Measurements from ENCODE around the gene AOX1.
A peak's percentile ranks its signal among the peaks of the same experiment; 100 is the strongest.

The AOX1 gene

GRCh38 chr2:200664770-200665494, 79.1 kb downstream of the AOX1 start:
- Histone ChIP-seq H3K79me2 (ENCODE audit: control insufficient read depth, insufficient read depth, low read length) (no peaks in the 10 kb centered on the region), H3K79me1 (ENCODE audit: low read length) (no peaks in the 10 kb centered on the region), H3K27me3 (ENCODE audit: insufficient read depth, low read length, poor library complexity) (no peaks in the 10 kb centered on the region), H2BK5ac (ENCODE audit: low read length) (no peak overlapping the region), H4K5ac (ENCODE audit: low read length) (no peak overlapping the region), H3K4me2 (ENCODE audit: low read length) (no peak overlapping the region), H3K23ac (ENCODE audit: low read length) (no peak overlapping the region), H3K4me1 (ENCODE audit: control insufficient read depth, low read depth, low read length) (no peaks in the 10 kb centered on the region), H4K8ac (ENCODE audit: low read depth, low read length) (no peak overlapping the region), H3K9ac (ENCODE audit: low read length) (no peak overlapping the region), H3K27ac (ENCODE audit: low read depth, low read length) (no peak overlapping the region), H2BK120ac (ENCODE audit: low read depth, low read length) (no peak overlapping the region), H3K4me3 (ENCODE audit: low read length) (no peak overlapping the region), H3K18ac (ENCODE audit: low read length) (no peak overlapping the region), H3K4ac (ENCODE audit: low read depth, low read length) (no peak overlapping the region), H3K36me3 (ENCODE audit: control insufficient read depth, insufficient read depth, low read length) (no peaks in the 10 kb centered on the region), H3K56ac (ENCODE audit: low read length) (no peak overlapping the region), H2BK15ac (replicated peaks; ENCODE audit: low read depth) (no peak overlapping the region), H2AK5ac (ENCODE audit: low read length) (no peak overlapping the region)
- no CpG with 5 or more reads among the region's 6 CpGs for WGBS (ENCODE audit: extremely low coverage, insufficient coverage, low lambda C conversion rate)
- DNase-seq, result no peak

GRCh38 chr2:200665626-200666453, 80.0 kb downstream of the AOX1 start:
- no CpG with 5 or more reads among the region's 2 CpGs for WGBS (ENCODE audit: extremely low coverage, insufficient coverage, low lambda C conversion rate)
- H3K27ac ChIP-seq (ENCODE audit: low read depth, low read length), result no peak overlapping the region

DNA sequence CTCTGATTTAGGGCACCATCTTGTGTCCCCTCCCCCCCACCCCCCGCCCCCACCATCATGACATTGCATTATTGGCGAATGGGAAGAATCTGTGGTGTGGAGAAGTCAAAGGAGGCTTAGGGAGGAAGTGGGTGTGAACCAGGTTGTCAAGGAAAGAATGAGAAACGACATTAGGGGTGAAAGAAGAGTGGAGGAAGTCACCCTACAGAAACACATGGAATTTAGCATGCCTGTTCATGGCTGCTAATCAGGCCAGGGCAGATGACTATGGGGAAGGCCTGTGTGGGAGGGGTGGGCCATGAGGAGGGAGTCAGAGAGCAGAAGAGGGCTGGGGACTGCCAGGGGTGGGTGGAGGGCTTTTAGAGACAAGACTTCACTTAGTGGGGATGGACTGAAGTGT, 81.6 kb downstream of the AOX1 start:
- no peak overlapping the region for H3K4me3 ChIP-seq (ENCODE audit: low read length)
- H3K27me3 ChIP-seq (ENCODE audit: insufficient read depth, low read length, poor library complexity), result no peaks in the 10 kb centered on the region
- no peak overlapping the region for H2BK120ac ChIP-seq (ENCODE audit: low read depth, low read length)
- no peaks in the 10 kb centered on the region for H3K4me1 ChIP-seq (ENCODE audit: control insufficient read depth, low read depth, low read length)
- no peak overlapping the region for H3K9ac ChIP-seq (ENCODE audit: low read length)
- H4K5ac ChIP-seq (ENCODE audit: low read length), result no peak overlapping the region
- no peak overlapping the region for H2BK15ac ChIP-seq (replicated peaks; ENCODE audit: low read depth)
- no peak overlapping the region for H3K4ac ChIP-seq (ENCODE audit: low read depth, low read length)
- H3K79me1 ChIP-seq (ENCODE audit: low read length), result no peaks in the 10 kb centered on the region
- no peak overlapping the region for H2AK5ac ChIP-seq (ENCODE audit: low read length)
- no peaks in the 10 kb centered on the region for H3K36me3 ChIP-seq (ENCODE audit: control insufficient read depth, insufficient read depth, low read length)
- no peak overlapping the region for H2BK5ac ChIP-seq (ENCODE audit: low read length)
- no CpG with 5 or more reads among the region's 3 CpGs for WGBS (ENCODE audit: extremely low coverage, insufficient coverage, low lambda C conversion rate)
- H3K56ac ChIP-seq (ENCODE audit: low read length), result no peak overlapping the region
- no peak overlapping the region for H3K27ac ChIP-seq (ENCODE audit: low read depth, low read length)
- no peak overlapping the region for H3K4me2 ChIP-seq (ENCODE audit: low read length)
- H3K18ac ChIP-seq (ENCODE audit: low read length), result no peak overlapping the region
- H4K8ac ChIP-seq (ENCODE audit: low read depth, low read length), result no peak overlapping the region
- DNase-seq, result peak; percentile 18
- H3K23ac ChIP-seq (ENCODE audit: low read length), result no peak overlapping the region
- no peaks in the 10 kb centered on the region for H3K79me2 ChIP-seq (ENCODE audit: control insufficient read depth, insufficient read depth, low read length)

More at GRCh38 chr2:200665626-200666453, 80.0 kb downstream of the AOX1 start:
- Histone ChIP-seq H2BK5ac (ENCODE audit: low read length) (no peak overlapping the region), H4K5ac (ENCODE audit: low read length) (no peak overlapping the region), H3K4me2 (ENCODE audit: low read length) (no peak overlapping the region), H3K4ac (ENCODE audit: low read depth, low read length) (no peak overlapping the region), H2BK15ac (replicated peaks; ENCODE audit: low read depth) (no peak overlapping the region), H3K36me3 (ENCODE audit: control insufficient read depth, insufficient read depth, low read length) (no peaks in the 10 kb centered on the region), H3K79me1 (ENCODE audit: low read length) (no peaks in the 10 kb centered on the region), H4K8ac (ENCODE audit: low read depth, low read length) (no peak overlapping the region), H3K27me3 (ENCODE audit: insufficient read depth, low read length, poor library complexity) (no peaks in the 10 kb centered on the region), H3K4me3 (ENCODE audit: low read length) (no peak overlapping the region), H3K4me1 (ENCODE audit: control insufficient read depth, low read depth, low read length) (no peaks in the 10 kb centered on the region), H2AK5ac (ENCODE audit: low read length) (no peak overlapping the region), H2BK120ac (ENCODE audit: low read depth, low read length) (no peak overlapping the region), H3K18ac (ENCODE audit: low read length) (no peak overlapping the region), H3K79me2 (ENCODE audit: control insufficient read depth, insufficient read depth, low read length) (no peaks in the 10 kb centered on the region), H3K56ac (ENCODE audit: low read length) (no peak overlapping the region), H3K9ac (ENCODE audit: low read length) (no peak overlapping the region), H3K23ac (ENCODE audit: low read length) (no peak overlapping the region)
- DNase-seq, result no peak

GRCh38 chr2:200668478-200668877, 82.7 kb downstream of the AOX1 start:
- no peak overlapping the region for H3K4ac ChIP-seq (ENCODE audit: low read depth, low read length)
- H3K36me3 ChIP-seq (ENCODE audit: control insufficient read depth, insufficient read depth, low read length), result no peaks in the 10 kb centered on the region
- no peaks in the 10 kb centered on the region for H3K79me1 ChIP-seq (ENCODE audit: low read length)
- no peaks in the 10 kb centered on the region for H3K27me3 ChIP-seq (ENCODE audit: insufficient read depth, low read length, poor library complexity)
- H3K4me2 ChIP-seq (ENCODE audit: low read length), result no peak overlapping the region
- no peaks in the 10 kb centered on the region for H3K79me2 ChIP-seq (ENCODE audit: control insufficient read depth, insufficient read depth, low read length)
- H2BK120ac ChIP-seq (ENCODE audit: low read depth, low read length), result no peak overlapping the region
- H4K5ac ChIP-seq (ENCODE audit: low read length), result no peak overlapping the region
- no peak overlapping the region for H3K23ac ChIP-seq (ENCODE audit: low read length)
- no peak for DNase-seq
- no peak overlapping the region for H3K56ac ChIP-seq (ENCODE audit: low read length)
- no peak overlapping the region for H3K18ac ChIP-seq (ENCODE audit: low read length)
- WGBS (ENCODE audit: extremely low coverage, insufficient coverage, low lambda C conversion rate), result no CpG with 5 or more reads among the region's 3 CpGs
- H3K27ac ChIP-seq (ENCODE audit: low read depth, low read length), result no peak overlapping the region
- H3K4me1 ChIP-seq (ENCODE audit: control insufficient read depth, low read depth, low read length), result no peaks in the 10 kb centered on the region
- no peak overlapping the region for H4K8ac ChIP-seq (ENCODE audit: low read depth, low read length)
- no peak overlapping the region for H2BK15ac ChIP-seq (replicated peaks; ENCODE audit: low read depth)
- H2BK5ac ChIP-seq (ENCODE audit: low read length), result no peak overlapping the region
- no peak overlapping the region for H3K9ac ChIP-seq (ENCODE audit: low read length)
- H3K4me3 ChIP-seq (ENCODE audit: low read length), result no peak overlapping the region
- H2AK5ac ChIP-seq (ENCODE audit: low read length), result no peak overlapping the region

- H4K8ac ChIP-seq (ENCODE audit: low read depth, low read length), result no peak overlapping the region
- no peaks in the 10 kb centered on the region for H3K79me1 ChIP-seq (ENCODE audit: low read length)
- H3K27ac ChIP-seq (ENCODE audit: low read depth, low read length), result no peak overlapping the region
- no peak overlapping the region for H2BK120ac ChIP-seq (ENCODE audit: low read depth, low read length)
- no peak overlapping the region for H3K23ac ChIP-seq (ENCODE audit: low read length)
- H3K4me3 ChIP-seq (ENCODE audit: low read length), result no peak overlapping the region
- H2BK5ac ChIP-seq (ENCODE audit: low read length), result no peak overlapping the region
- no peaks in the 10 kb centered on the region for H3K27me3 ChIP-seq (ENCODE audit: insufficient read depth, low read length, poor library complexity)
- no CpG with 5 or more reads among the region's 9 CpGs for WGBS (ENCODE audit: extremely low coverage, insufficient coverage, low lambda C conversion rate)
- no peaks in the 10 kb centered on the region for H3K79me2 ChIP-seq (ENCODE audit: control insufficient read depth, insufficient read depth, low read length)
- no peaks in the 10 kb centered on the region for H3K4me1 ChIP-seq (ENCODE audit: control insufficient read depth, low read depth, low read length)
- H3K9ac ChIP-seq (ENCODE audit: low read length), result no peak overlapping the region
- H3K4ac ChIP-seq (ENCODE audit: low read depth, low read length), result no peak overlapping the region
- no peak for DNase-seq
- no peak overlapping the region for H4K5ac ChIP-seq (ENCODE audit: low read length)
- H3K4me2 ChIP-seq (ENCODE audit: low read length), result no peak overlapping the region
- H2AK5ac ChIP-seq (ENCODE audit: low read length), result no peak overlapping the region
- no peak overlapping the region for H3K56ac ChIP-seq (ENCODE audit: low read length)
- no peak overlapping the region for H3K18ac ChIP-seq (ENCODE audit: low read length)
- H2BK15ac ChIP-seq (replicated peaks; ENCODE audit: low read depth), result no peak overlapping the region
- no peaks in the 10 kb centered on the region for H3K36me3 ChIP-seq (ENCODE audit: control insufficient read depth, insufficient read depth, low read length)
Measured at GRCh38 chr2:200669308-200669707, 83.5 kb downstream of the AOX1 start.

All from mesendoderm (in vitro differentiated cells).